Osteocyte (in vitro differentiated cells): ENCODE data around the gene PTPN22. TPM values are rescaled to one million over a fixed set of nuclear protein-coding genes. Genes with fewer than 3 reads are reported as not detected.

Source experiments
- DNase-seq: peaks from one replicate; pipeline ENCODE4 v3.0.0; 2021; ENCODE audit warnings: mixed read lengths; ENCODE audit not compliant: unreplicated experiment; ENCODE audit errors: extremely low spot score
- H3K27ac Mint-ChIP-seq: one replicate; pipeline ENCODE4 v1.8.0; 2021; ENCODE audit warnings: mild to moderate bottlenecking, mixed read lengths; ENCODE audit not compliant: unreplicated experiment
- H3K27me3 Mint-ChIP-seq: one replicate; pipeline ENCODE4 v1.8.0; 2021; ENCODE audit warnings: mixed read lengths; ENCODE audit not compliant: unreplicated experiment
- H3K36me3 Mint-ChIP-seq: one replicate; pipeline ENCODE4 v1.8.0; 2021; ENCODE audit warnings: mixed read lengths; ENCODE audit not compliant: unreplicated experiment
- H3K4me1 Mint-ChIP-seq: one replicate; pipeline ENCODE4 v1.8.0; 2021; ENCODE audit warnings: mixed read lengths; ENCODE audit not compliant: unreplicated experiment
- H3K4me3 Mint-ChIP-seq: one replicate; pipeline ENCODE4 v1.8.0; 2021; ENCODE audit warnings: mild to moderate bottlenecking, moderate library complexity, mixed read lengths; ENCODE audit not compliant: unreplicated experiment
- H3K9me3 Mint-ChIP-seq: one replicate; pipeline ENCODE4 v1.8.0; 2021; ENCODE audit warnings: mixed read lengths; ENCODE audit not compliant: unreplicated experiment
- CTCF ChIP-seq: fragments of 200-600 bp; sonication (generic); IDR thresholded peaks from 2 replicates; pipeline ENCODE4 v1.5.0; 2021; ENCODE audit warnings: antibody characterized with exemption, mild to moderate bottlenecking, moderate library complexity
- total RNA-seq: library from RNA; stranded (reverse); gene quantifications from 2 replicates; pipeline ENCODE4 v1.2.1, GENCODE V29; 2021

Gene PTPN22
- total RNA-seq, 1 donor from 2014 or later: not detected

GRCh38 chr1:113913312-113913668 is 41.8 kb upstream of the PTPN22 start:
- no peaks in the 10 kb centered on the region for H3K9me3 Mint-ChIP-seq
- no peak for DNase-seq
- no peak overlapping the region for H3K4me3 Mint-ChIP-seq
- TF ChIP-seq CTCF: no peak
- peak overlapping the region; percentile 48 for H3K27ac Mint-ChIP-seq
- H3K4me1 Mint-ChIP-seq: peaks cover 11% of the 10 kb centered on the region
- H3K36me3 Mint-ChIP-seq: peaks cover 9% of the 10 kb centered on the region
- H3K27me3 Mint-ChIP-seq: no peaks in the 10 kb centered on the region

- no peaks in the 10 kb centered on the region for H3K9me3 Mint-ChIP-seq
- no peak overlapping the region for H3K4me3 Mint-ChIP-seq
- H3K27ac Mint-ChIP-seq: peak overlapping the region; percentile 48
- H3K36me3 Mint-ChIP-seq: peaks cover 9% of the 10 kb centered on the region
- no peak for TF ChIP-seq CTCF
- DNase-seq: no peak
- no peaks in the 10 kb centered on the region for H3K27me3 Mint-ChIP-seq
- peaks cover 11% of the 10 kb centered on the region for H3K4me1 Mint-ChIP-seq
Observed at GRCh38 chr1:113912594-113913311, 41.2 kb upstream of the PTPN22 start.

GRCh38 chr1:113905435-113905861 is 33.9 kb upstream of the PTPN22 start:
- no peaks in the 10 kb centered on the region for H3K27me3 Mint-ChIP-seq
- peak overlapping the region; percentile 90 for H3K4me3 Mint-ChIP-seq
- DNase-seq: no peak
- no peaks in the 10 kb centered on the region for H3K9me3 Mint-ChIP-seq
- peak overlapping the region; percentile 94 for H3K27ac Mint-ChIP-seq
- H3K4me1 Mint-ChIP-seq: peaks cover 21% of the 10 kb centered on the region
- H3K36me3 Mint-ChIP-seq: peaks cover 10% of the 10 kb centered on the region
- TF ChIP-seq CTCF: no peak

- DNase-seq: peak; percentile 99
- H3K4me1 Mint-ChIP-seq: peaks cover 21% of the 10 kb centered on the region
- H3K4me3 Mint-ChIP-seq: peak within 1 kb of the TSS; percentile 90
- TF ChIP-seq CTCF: peak; percentile 70
- H3K27ac Mint-ChIP-seq: peak within 1 kb of the TSS; percentile 94
- peaks cover 15% of the 10 kb centered on the region for H3K36me3 Mint-ChIP-seq
- H3K9me3 Mint-ChIP-seq: no peaks in the 10 kb centered on the region
- no peaks in the 10 kb centered on the region for H3K27me3 Mint-ChIP-seq
Observed at GRCh38 chr1:113904674-113905434, 33.3 kb upstream of the PTPN22 start, which contains the start of the genes AP4B1 and DCLRE1B. AP4B1 (minus strand) TSS chr1:113904799; CDS start chr1:113904717, 82 bp downstream. DCLRE1B (plus strand) TSS chr1:113905326; CDS start chr1:113905587, 261 bp downstream.

GRCh38 chr1:113904293-113904673 is 32.8 kb upstream of the PTPN22 start:
- DNase-seq: no peak
- peaks cover 21% of the 10 kb centered on the region for H3K4me1 Mint-ChIP-seq
- peak overlapping the region; percentile 90 for H3K4me3 Mint-ChIP-seq
- H3K27me3 Mint-ChIP-seq: no peaks in the 10 kb centered on the region
- peaks cover 17% of the 10 kb centered on the region for H3K36me3 Mint-ChIP-seq
- H3K9me3 Mint-ChIP-seq: no peaks in the 10 kb centered on the region
- TF ChIP-seq CTCF: no peak
- peak overlapping the region; percentile 94 for H3K27ac Mint-ChIP-seq
